ENCODE measurements around the gene TAB2. TPM values are rescaled to one million over a fixed set of nuclear protein-coding genes. Genes with fewer than 3 reads are reported as not detected.

TAB2 gene
- total RNA-seq, 1 donor from 2014 or later, result 20.5 TPM

DNA sequence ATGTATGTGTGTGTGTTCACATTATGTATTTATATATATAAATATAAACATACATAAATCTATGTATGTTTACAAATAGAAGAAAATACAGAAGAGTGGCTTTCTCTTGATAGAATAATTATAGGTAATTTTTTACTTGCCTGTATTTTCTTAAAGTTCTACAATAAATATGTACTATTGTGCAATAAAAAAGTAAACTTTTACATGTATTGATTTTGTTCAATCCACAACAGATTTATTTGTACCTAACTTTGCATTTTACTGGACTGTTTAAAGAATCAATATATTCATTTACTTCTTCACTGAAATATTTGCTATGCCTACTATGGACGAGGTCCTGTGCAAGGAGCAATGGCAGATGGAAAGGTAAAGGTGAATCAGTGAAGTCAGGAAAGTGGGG is 14.0 kb upstream of the TAB2 start:
- DNase-seq (ENCODE audit: low read depth), result no peak
- no peak overlapping the region for H3K4me3 ChIP-seq (ENCODE audit: low read depth, low read length)
- no peak for TF ChIP-seq CTCF (IDR thresholded peaks at IDR 0.05; ENCODE audit: insufficient read depth, low read length, severe bottlenecking)
- no peak for FAIRE-seq
- H3K36me3 ChIP-seq (ENCODE audit: control insufficient read depth, insufficient read depth, low read length), result no peaks in the 10 kb centered on the region
- no peaks in the 10 kb centered on the region for H3K27me3 ChIP-seq (ENCODE audit: control insufficient read depth, insufficient read depth, low read length)

GRCh38 chr6:149305372-149305771 is 12.1 kb upstream of the TAB2 start:
- DNase-seq (ENCODE audit: low read depth) (no peak), FAIRE-seq (no peak)
- Histone ChIP-seq H3K27me3 (ENCODE audit: control insufficient read depth, insufficient read depth, low read length) (no peaks in the 10 kb centered on the region), H3K36me3 (ENCODE audit: control insufficient read depth, insufficient read depth, low read length) (no peaks in the 10 kb centered on the region), H3K4me3 (ENCODE audit: low read depth, low read length) (no peak overlapping the region)
- no peak for TF ChIP-seq CTCF (IDR thresholded peaks at IDR 0.05; ENCODE audit: insufficient read depth, low read length, severe bottlenecking)

DNA sequence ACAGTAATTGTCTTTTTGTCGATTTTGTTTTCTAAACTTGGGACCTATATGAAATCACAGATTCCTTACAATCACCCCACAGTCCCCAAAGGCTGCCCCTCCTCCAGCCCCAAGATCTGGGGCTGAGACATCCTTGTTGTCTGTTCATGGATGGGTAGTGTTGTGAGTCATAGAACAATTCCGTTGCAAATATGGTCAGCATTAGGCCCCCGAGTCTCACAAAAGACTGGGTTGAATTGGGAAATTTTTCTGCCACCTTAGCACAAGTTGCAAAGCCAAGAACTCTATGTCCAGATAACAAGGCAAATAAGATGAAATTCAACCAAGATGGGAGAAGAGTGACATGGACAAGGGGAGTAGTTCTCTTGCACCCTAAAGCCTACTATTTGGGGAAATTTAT is 10.5 kb upstream of the TAB2 start:
- FAIRE-seq (no peak), DNase-seq (ENCODE audit: low read depth) (no peak)
- no peak for TF ChIP-seq CTCF (IDR thresholded peaks at IDR 0.05; ENCODE audit: insufficient read depth, low read length, severe bottlenecking)
- H3K36me3 ChIP-seq (ENCODE audit: control insufficient read depth, insufficient read depth, low read length), result no peaks in the 10 kb centered on the region
- no peak overlapping the region for H3K4me3 ChIP-seq (ENCODE audit: low read depth, low read length)
- no peaks in the 10 kb centered on the region for H3K27me3 ChIP-seq (ENCODE audit: control insufficient read depth, insufficient read depth, low read length)

DNA sequence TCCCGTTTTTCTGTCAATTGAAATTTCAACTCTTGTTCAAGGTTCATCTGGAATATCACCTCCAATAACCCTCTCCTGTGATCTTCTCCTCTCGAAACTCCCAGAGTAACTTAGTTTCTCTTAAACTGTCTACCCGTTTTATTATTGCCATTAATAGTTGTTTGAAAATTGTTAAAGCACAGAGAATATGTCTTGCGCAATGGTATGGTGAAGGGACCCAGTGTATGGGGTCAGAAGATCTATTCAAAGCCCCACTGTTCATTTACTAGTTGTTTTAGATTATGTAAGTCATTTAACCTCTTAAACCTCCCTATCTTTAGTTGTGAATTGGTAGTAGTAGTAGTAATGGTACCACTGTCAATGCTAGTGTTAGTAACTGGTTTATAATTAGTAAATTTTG is 6.2 kb upstream of the TAB2 start:
- Histone ChIP-seq H3K36me3 (ENCODE audit: control insufficient read depth, insufficient read depth, low read length) (no peaks in the 10 kb centered on the region), H3K4me3 (ENCODE audit: low read depth, low read length) (no peak overlapping the region), H3K27me3 (ENCODE audit: control insufficient read depth, insufficient read depth, low read length) (no peaks in the 10 kb centered on the region)
- FAIRE-seq, result no peak
- TF ChIP-seq CTCF (IDR thresholded peaks at IDR 0.05; ENCODE audit: insufficient read depth, low read length, severe bottlenecking), result no peak
- no peak for DNase-seq (ENCODE audit: low read depth)

DNA sequence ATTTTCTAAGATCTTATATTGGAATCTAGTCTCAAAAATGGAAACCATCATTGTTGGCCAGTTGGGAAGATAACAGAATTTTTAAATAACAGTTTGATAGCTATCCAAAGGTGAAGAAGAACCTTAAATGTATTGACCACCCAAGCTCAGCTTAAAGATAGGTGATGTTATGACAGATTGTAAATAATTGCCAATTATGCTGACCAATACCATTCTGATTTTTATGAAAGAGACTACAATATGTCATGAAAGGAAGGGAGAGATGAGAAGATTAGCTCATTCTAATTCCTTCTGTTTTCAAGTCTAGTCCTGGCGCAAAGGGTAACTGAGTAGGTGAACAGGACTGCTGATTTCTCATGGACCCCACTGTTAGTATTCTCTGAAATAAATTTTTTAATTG is 5.7 kb upstream of the TAB2 start:
- no peak for TF ChIP-seq CTCF (IDR thresholded peaks at IDR 0.05; ENCODE audit: insufficient read depth, low read length, severe bottlenecking)
- Histone ChIP-seq H3K4me3 (ENCODE audit: low read depth, low read length) (no peak overlapping the region), H3K36me3 (ENCODE audit: control insufficient read depth, insufficient read depth, low read length) (no peaks in the 10 kb centered on the region), H3K27me3 (ENCODE audit: control insufficient read depth, insufficient read depth, low read length) (no peaks in the 10 kb centered on the region)
- FAIRE-seq (no peak), DNase-seq (ENCODE audit: low read depth) (no peak)

DNA sequence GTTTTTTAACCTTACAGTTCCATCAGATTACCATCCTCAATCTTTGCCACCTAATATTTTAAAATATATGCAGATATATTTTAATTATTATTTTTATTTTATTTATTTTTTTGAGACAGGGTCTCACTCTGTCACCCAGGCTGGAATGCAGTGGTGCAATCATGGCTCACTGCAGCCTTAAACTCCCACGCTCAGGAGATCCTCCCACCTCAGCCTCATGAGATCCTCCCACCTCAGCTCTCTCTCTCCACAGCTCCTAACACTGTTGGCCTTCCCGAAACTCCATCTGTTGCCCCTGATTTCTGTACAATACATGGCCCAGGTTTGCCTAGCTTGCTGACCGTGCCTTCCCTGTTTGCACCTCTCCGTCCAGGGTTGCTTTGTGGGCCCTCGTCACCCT is 4.4 kb upstream of the TAB2 start:
- TF ChIP-seq CTCF (IDR thresholded peaks at IDR 0.05; ENCODE audit: insufficient read depth, low read length, severe bottlenecking), result no peak
- no peak for FAIRE-seq

More for the DNA sequence above, 4.4 kb upstream of the TAB2 start:
- Histone ChIP-seq H3K27me3 (ENCODE audit: control insufficient read depth, insufficient read depth, low read length) (no peaks in the 10 kb centered on the region), H3K36me3 (ENCODE audit: control insufficient read depth, insufficient read depth, low read length) (no peaks in the 10 kb centered on the region), H3K4me3 (ENCODE audit: low read depth, low read length) (no peak overlapping the region)
- no peak for DNase-seq (ENCODE audit: low read depth)

Measured in bronchial epithelial cell (primary cell).